ENCODE results near the gene STRAP.

- TF ChIP-seq CTCF (IDR thresholded peaks at IDR 0.05; ENCODE audit: insufficient read depth, low read length, poor library complexity, severe bottlenecking) (no peak), EZH2phosphoT487 (conservative IDR thresholded peaks at IDR 0.05; ENCODE audit: low read length) (no peak)
Measured at GRCh38 chr12:15852383-15852782, 29.8 kb upstream of the STRAP start.
